Ovary (tissue), 9 donors: Measurements from ENCODE around the gene CRCP. TPM values are rescaled to one million over a fixed set of nuclear protein-coding genes. Genes with fewer than 3 reads are reported as not detected.
"Not testable (repeated sequence)": the region's sequence is repeated elsewhere in the genome, so short reads cannot be mapped to it uniquely, and the experiment has no call there.

ENCODE experiments used
- DNase-seq, 5 donors: peaks; one replicate each; pipeline ENCODE4 v3.0.0-alpha.2; 2019 to 2020
- H3K27ac ChIP-seq, 2 donors: fragments of 200-600 bp; one replicate each; pipeline versions ENCODE4 v1.5.1 to v1.8.0; 2019 to 2022
- H3K27me3 ChIP-seq: fragments of 200-600 bp; one replicate; pipeline ENCODE4 v1.8.0; 2022
- H3K36me3 ChIP-seq: fragments of 200-600 bp; sonication (generic); one replicate; pipeline ENCODE4 v1.5.1; 2019
- H3K4me1 ChIP-seq: one replicate; pipeline ENCODE4 v1.8.1; 2013; ENCODE audit warnings: mild to moderate bottlenecking, moderate library complexity; ENCODE audit not compliant: insufficient read depth
- H3K4me3 ChIP-seq: fragments of 200-600 bp; sonication (generic); one replicate; pipeline ENCODE4 v1.5.1; 2017
- H3K9me3 ChIP-seq, 2 donors: fragments of 200-600 bp in 1 of 2; sonication (generic) in 1 of 2; one replicate each; pipeline versions ENCODE4 v1.5.1 to v1.8.1; 2013 to 2019; ENCODE audit warnings: mild to moderate bottlenecking in 1 of 2, moderate library complexity in 1 of 2
- CTCF ChIP-seq, 3 donors: fragments of 450-650 bp in 2 of 3; fragments of 200-600 bp in 1 of 3; IDR thresholded peaks; one replicate each; pipeline versions ENCODE4 v1.5.1 to v1.8.0; 2016 to 2022; ENCODE audit warnings: antibody characterized with exemption in 3 of 3, mild to moderate bottlenecking in 1 of 3
- EP300 ChIP-seq: sonication (generic); formaldehyde crosslinking; IDR thresholded peaks from one replicate; pipeline ENCODE4 v1.6.1; 2017; ENCODE audit warnings: antibody characterized with exemption
- POLR2A ChIP-seq: fragments of 450-650 bp; IDR thresholded peaks from one replicate; pipeline ENCODE4 v1.6.1; 2017; ENCODE audit warnings: antibody characterized with exemption, mild to moderate bottlenecking, moderate library complexity
- WGBS, 3 donors: extraction: QIAGEN DNeasy Blood & Tissue Kit in 1 of 3; methylation state at CpG; one replicate each; pipeline versions ENCODE4 v1.1.5 to v1.1.7; 2013 to 2017; 5-methylcytosine and 5-hydroxymethylcytosine counted together
- intact Hi-C, 4 donors: fragments of 100-400 bp; cut with DNase I; formaldehyde crosslinking; loops; one replicate each; pipeline versions ENCODE4 v1.11.0 to v1.15.1; 2022 to 2023
- polyA plus RNA-seq, 2 donors: library from polyadenylated mRNA; stranded (reverse); fragments of 200-250 nt in 1 of 2; fragments of 350-450 nt in 1 of 2; fragmentation: Illumina TruSeq in 1 of 2; extraction: RNeasy Lipid Tissue Mini Kit (QIAGEN cat#74804) in 1 of 2; gene quantifications; one replicate each; pipeline ENCODE4 v1.2.3, GENCODE V29; 2013 to 2014
- total RNA-seq, 7 donors: library from RNA; depleted of rRNA in 2 of 7; stranded (reverse); fragments of >200 nt in 2 of 7; fragmentation: NEBNext Ultra II Directional in 3 of 7; extraction: Animal tissue kit (Norgen Biotek cat#: 25700) in 3 of 7; gene quantifications; one replicate each; pipeline versions ENCODE4 v1.1.0 to v1.2.4, GENCODE V29; 2016 to 2023
- donor health status: DM: no; HTN: no; CAD: no; lungs with moderate emphysema.
- donor health status: DM: no; HTN: no; CAD: no.
- donor health status: Bipolar disorder and iron deficiency.
- donor health status: DM: yes; HTN: yes; CAD: no.
- donor health status: DM: no; HTN: no; CAD: no.
- donor health status: DM: yes; HTN: yes; CAD: no.

CRCP gene
- total and polyA plus RNA-seq, 9 donors: 23.2 to 46.8 (median 29.1) TPM

- intact Hi-C loops: no loop called here
- DNase-seq: no peak
- Histone ChIP-seq H3K27ac (no peak overlapping the region), H3K4me1 (peaks cover 7% of the 10 kb centered on the region), H3K27me3 (no peaks in the 10 kb centered on the region), H3K36me3 (no peaks in the 10 kb centered on the region), H3K4me3 (no peak overlapping the region), H3K9me3 (no peaks in the 10 kb centered on the region)
- WGBS, 3 donors: 55 to 60% (median 55%) methylated on average over 4 of the region's 4 CpGs
- TF ChIP-seq POLR2A: no peak
Measured at GRCh38 chr7:66125052-66125694, 10.5 kb downstream of the CRCP start.

GRCh38 chr7:66125781-66126352 lies 11.2 kb downstream of the CRCP start:
- 63 to 71% (median 67%) methylated on average over 6 of the region's 6 CpGs for WGBS, 3 donors
- H3K27ac ChIP-seq, H3K27me3 ChIP-seq, H3K4me3 ChIP-seq, H3K4me1 ChIP-seq, H3K9me3 ChIP-seq, intact Hi-C loops, H3K36me3 ChIP-seq, DNase-seq: not testable (repeated sequence)

- H3K36me3 ChIP-seq, H3K9me3 ChIP-seq, intact Hi-C loops, H3K4me1 ChIP-seq, H3K4me3 ChIP-seq, H3K27ac ChIP-seq, DNase-seq, H3K27me3 ChIP-seq: not testable (repeated sequence)
- 91 to 94% (median 93%) methylated on average over 3 of the region's 3 CpGs for WGBS, 3 donors
Measured at GRCh38 chr7:66127172-66127571, 12.5 kb downstream of the CRCP start.

GRCh38 chr7:66138994-66139752 lies 24.5 kb downstream of the CRCP start:
- Histone ChIP-seq H3K36me3 (no peaks in the 10 kb centered on the region), H3K9me3 (no peaks in the 10 kb centered on the region), H3K4me3 (no peak overlapping the region), H3K4me1 (peaks cover 3% of the 10 kb centered on the region), H3K27me3 (no peaks in the 10 kb centered on the region), H3K27ac (no peak overlapping the region)
- intact Hi-C loops: no loop called here
- WGBS, 3 donors: 76 to 82% (median 81%) methylated on average over 8 of the region's 8 CpGs
- TF ChIP-seq CTCF (IDR thresholded peaks at IDR 0.05) (no peak), POLR2A (no peak), EP300 (no peak)
- no peak for DNase-seq

GRCh38 chr7:66140924-66141323 lies 26.3 kb downstream of the CRCP start:
- no peaks in the 10 kb centered on the region for H3K27me3 ChIP-seq
- DNase-seq: peak; percentile 74 to 84 (median 79)
- H3K27ac ChIP-seq: peak overlapping the region in 1 of 2 donors; percentile 50
- WGBS, 3 donors: 3 to 10% (median 3%) methylated on average over 4 of the region's 4 CpGs
- H3K36me3 ChIP-seq: no peaks in the 10 kb centered on the region
- TF ChIP-seq POLR2A (no peak), CTCF (IDR thresholded peaks at IDR 0.05) (peak; percentile 44 to 65 (median 55)), EP300 (no peak)
- H3K4me1 ChIP-seq: peaks cover 15% of the 10 kb centered on the region
- intact Hi-C loops: loop anchor here in 1 of 4 donors (10.0 kb wide), 1 partner anchor 64 kb away; the partner anchor contains the start of gene TPST1
- H3K9me3 ChIP-seq: no peaks in the 10 kb centered on the region
- H3K4me3 ChIP-seq: no peak overlapping the region
